SH-SY5Y (cell line): ENCODE results near the gene EIF2AK3.

Source experiments
- GATA2 ChIP-seq: IDR thresholded peaks from 2 replicates; pipeline ENCODE4 v1.6.1; 2011; ENCODE audit warnings: mild to moderate bottlenecking, low read depth, low read length
- GATA3 ChIP-seq: IDR thresholded peaks from 2 replicates; pipeline ENCODE4 v1.6.1; 2011; ENCODE audit warnings: low read depth, mild to moderate bottlenecking, low read length, moderate library complexity

GRCh38 chr2:88538362-88538917 lies 88.8 kb downstream of the EIF2AK3 start:
- TF ChIP-seq GATA2 (no peak), GATA3 (no peak)
